ENCODE measurements around the gene TAF4.
"Not testable (repeated sequence)": the region's sequence is repeated elsewhere in the genome, so short reads cannot be mapped to it uniquely, and the experiment has no call there.

TAF4 gene

GRCh38 chr20:62003567-62004405, 61.9 kb downstream of the TAF4 start:
- no peak for DNase-seq

- DNase-seq, result no peak
These were observed 62.7 kb downstream of the TAF4 start for GRCh38 chr20:62002882-62003480.

- DNase-seq, result no peak
These were observed 64.4 kb downstream of the TAF4 start for GRCh38 chr20:62001178-62001715.

- no peak for DNase-seq
These were observed 67.1 kb downstream of the TAF4 start for GRCh38 chr20:61998343-61999121.

GRCh38 chr20:61997891-61998290, 67.8 kb downstream of the TAF4 start:
- DNase-seq, result no peak

- no peak for DNase-seq
These were observed 68.3 kb downstream of the TAF4 start for GRCh38 chr20:61997372-61997771.

GRCh38 chr20:61994546-61994945, 71.1 kb downstream of the TAF4 start:
- DNase-seq, result no peak

GRCh38 chr20:61993058-61993457, 72.6 kb downstream of the TAF4 start:
- no peak for DNase-seq

GRCh38 chr20:61991476-61991875, 74.2 kb downstream of the TAF4 start:
- no peak for DNase-seq

- no peak for DNase-seq
These were observed 75.2 kb downstream of the TAF4 start for GRCh38 chr20:61990484-61990883.

GRCh38 chr20:61989741-61990140, 75.9 kb downstream of the TAF4 start:
- DNase-seq, result no peak

GRCh38 chr20:61988665-61989064, 77.0 kb downstream of the TAF4 start:
- no peak for DNase-seq

- no peak for DNase-seq
These were observed 78.8 kb downstream of the TAF4 start for GRCh38 chr20:61986762-61987321.

- DNase-seq, result no peak
These were observed 80.6 kb downstream of the TAF4 start for GRCh38 chr20:61985096-61985495.

GRCh38 chr20:61984431-61984830, 81.2 kb downstream of the TAF4 start:
- DNase-seq, result not testable (repeated sequence)

- no peak for DNase-seq
These were observed 81.7 kb downstream of the TAF4 start for GRCh38 chr20:61983965-61984364.

GRCh38 chr20:61982951-61983315, 82.7 kb downstream of the TAF4 start:
- DNase-seq, result no peak

GRCh38 chr20:61982191-61982950, 83.3 kb downstream of the TAF4 start:
- DNase-seq, result no peak

GRCh38 chr20:61981691-61982090, 84.0 kb downstream of the TAF4 start:
- DNase-seq, result not testable (repeated sequence)

GRCh38 chr20:61980647-61981583, 84.8 kb downstream of the TAF4 start:
- no peak for DNase-seq

Measured in right kidney (tissue), 1 donor.